MM.1S (cell line): ENCODE measurements around the gene PSMB5.

ENCODE experiments used
- DNase-seq: peaks from one replicate; pipeline ENCODE4 v3.0.0-alpha.2; 2015
- H2AFZ ChIP-seq: fragments of 300-600 bp; sonication (generic); 2 replicates; pipeline ENCODE4 v1.6.0; 2016; ENCODE audit warnings: antibody characterized with exemption, low read length
- H3F3A ChIP-seq: fragments of 300-600 bp; sonication (generic); 2 replicates; pipeline ENCODE4 v1.6.1; 2016; ENCODE audit warnings: mild to moderate bottlenecking, antibody characterized with exemption, low read length, moderate library complexity, mixed read lengths; ENCODE audit not compliant: insufficient read depth
- H3K27ac ChIP-seq: fragments of 300-600 bp; sonication (generic); 2 replicates; pipeline ENCODE4 v1.5.1; 2016; ENCODE audit warnings: mild to moderate bottlenecking, low read length
- H3K27me3 ChIP-seq: fragments of 300-600 bp; sonication (generic); replicated peaks from 2 replicates; pipeline ENCODE4 v1.6.0; 2016; ENCODE audit warnings: low read length; ENCODE audit not compliant: insufficient read depth
- H3K36me3 ChIP-seq: fragments of 300-600 bp; sonication (generic); replicated peaks from 2 replicates; pipeline ENCODE4 v1.6.1; 2016; ENCODE audit warnings: mild to moderate bottlenecking, low read length, mixed read lengths; ENCODE audit not compliant: insufficient read depth
- H3K4me1 ChIP-seq: fragments of 300-600 bp; sonication (generic); 2 replicates; pipeline ENCODE4 v1.6.1; 2016; ENCODE audit warnings: low read length, mixed read lengths
- H3K4me2 ChIP-seq: fragments of 300-600 bp; sonication (generic); 2 replicates; pipeline ENCODE4 v1.6.0; 2016; ENCODE audit warnings: low read depth, low read length
- H3K4me3 ChIP-seq: fragments of 300-600 bp; sonication (generic); 2 replicates; pipeline ENCODE4 v1.5.1; 2016; ENCODE audit warnings: low read length, mixed read lengths
- H3K79me2 ChIP-seq: fragments of 300-600 bp; sonication (generic); 2 replicates; pipeline ENCODE4 v1.6.1; 2016; ENCODE audit warnings: mixed run types, low read length, mixed read lengths
- H3K9ac ChIP-seq: fragments of 300-600 bp; sonication (generic); 2 replicates; pipeline ENCODE4 v1.6.1; 2016; ENCODE audit warnings: low read length, mixed read lengths
- H3K9me2 ChIP-seq: fragments of 300-600 bp; sonication (generic); replicated peaks from 2 replicates; pipeline ENCODE4 v1.6.1; 2016; ENCODE audit warnings: mild to moderate bottlenecking, low read length, mixed read lengths; ENCODE audit not compliant: insufficient read depth
- H3K9me3 ChIP-seq: fragments of 300-600 bp; sonication (generic); replicated peaks from 2 replicates; pipeline ENCODE4 v1.6.1; 2016; ENCODE audit warnings: mild to moderate bottlenecking, low read length, mixed read lengths; ENCODE audit not compliant: insufficient read depth
- H4K20me1 ChIP-seq: fragments of 300-600 bp; sonication (generic); 2 replicates; pipeline ENCODE4 v1.6.1; 2016; ENCODE audit warnings: mild to moderate bottlenecking, low read length, moderate library complexity, mixed read lengths; ENCODE audit not compliant: insufficient read depth
- EZH2 ChIP-seq: fragments of 300-600 bp; sonication (generic); optimal IDR thresholded peaks from 2 replicates; pipeline ENCODE3; 2017; ENCODE audit warnings: low read depth, mild to moderate bottlenecking, antibody characterized with exemption, low read length, mixed read lengths
- EZH2phosphoT487 ChIP-seq: fragments of 300-600 bp; sonication (generic); IDR thresholded peaks from 2 replicates; pipeline ENCODE4 v1.6.1; 2018; ENCODE audit warnings: antibody characterized with exemption, low read length
- TF ChIP-seq, protein P1 (sequence below): fragments of 300-600 bp; sonication (generic); IDR thresholded peaks from 2 replicates; pipeline ENCODE4 v1.5.1; 2016; ENCODE audit warnings: antibody characterized with exemption, low read length, mixed read lengths

PSMB5 gene

DNA sequence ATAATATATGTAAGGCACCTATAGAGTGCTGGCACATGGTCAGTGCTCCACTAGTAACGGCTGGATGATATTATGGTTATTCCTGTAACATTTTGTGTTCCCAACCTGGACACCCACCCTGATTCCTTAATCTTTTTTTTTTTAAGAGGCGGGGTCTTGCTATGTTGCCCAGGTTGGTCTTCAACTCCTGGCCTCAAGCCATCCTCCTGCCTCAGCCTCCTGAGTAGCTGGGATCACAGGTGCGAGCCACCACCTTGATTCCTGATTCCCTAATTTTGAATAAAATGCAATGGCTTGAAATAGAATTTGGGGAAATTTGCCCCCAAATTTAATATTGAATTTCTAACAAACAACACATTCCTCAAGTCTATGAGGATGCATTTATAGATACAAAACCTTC, 32.1 kb downstream of the PSMB5 start:
- no peaks in the 10 kb centered on the region for H3K79me2 ChIP-seq
- no peak for DNase-seq
- peaks cover 7% of the 10 kb centered on the region; the same call in 1 of the 2 replicates for H3F3A ChIP-seq
- H3K27ac ChIP-seq: no peak overlapping the region
- H3K4me1 ChIP-seq: peaks cover 11% of the 10 kb centered on the region; the same call in 1 of the 2 replicates
- no peak overlapping the region for H2AFZ ChIP-seq
- H3K36me3 ChIP-seq: no peaks in the 10 kb centered on the region
- no peak overlapping the region for H3K9ac ChIP-seq
- TF ChIP-seq, protein P1, sequence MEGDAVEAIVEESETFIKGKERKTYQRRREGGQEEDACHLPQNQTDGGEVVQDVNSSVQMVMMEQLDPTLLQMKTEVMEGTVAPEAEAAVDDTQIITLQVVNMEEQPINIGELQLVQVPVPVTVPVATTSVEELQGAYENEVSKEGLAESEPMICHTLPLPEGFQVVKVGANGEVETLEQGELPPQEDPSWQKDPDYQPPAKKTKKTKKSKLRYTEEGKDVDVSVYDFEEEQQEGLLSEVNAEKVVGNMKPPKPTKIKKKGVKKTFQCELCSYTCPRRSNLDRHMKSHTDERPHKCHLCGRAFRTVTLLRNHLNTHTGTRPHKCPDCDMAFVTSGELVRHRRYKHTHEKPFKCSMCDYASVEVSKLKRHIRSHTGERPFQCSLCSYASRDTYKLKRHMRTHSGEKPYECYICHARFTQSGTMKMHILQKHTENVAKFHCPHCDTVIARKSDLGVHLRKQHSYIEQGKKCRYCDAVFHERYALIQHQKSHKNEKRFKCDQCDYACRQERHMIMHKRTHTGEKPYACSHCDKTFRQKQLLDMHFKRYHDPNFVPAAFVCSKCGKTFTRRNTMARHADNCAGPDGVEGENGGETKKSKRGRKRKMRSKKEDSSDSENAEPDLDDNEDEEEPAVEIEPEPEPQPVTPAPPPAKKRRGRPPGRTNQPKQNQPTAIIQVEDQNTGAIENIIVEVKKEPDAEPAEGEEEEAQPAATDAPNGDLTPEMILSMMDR: no peak
- TF ChIP-seq EZH2 (no peak), EZH2phosphoT487 (no peak)
- H4K20me1 ChIP-seq: no peaks in the 10 kb centered on the region
- H3K4me2 ChIP-seq: no peak overlapping the region
- no peaks in the 10 kb centered on the region for H3K27me3 ChIP-seq
- no peaks in the 10 kb centered on the region for H3K9me3 ChIP-seq
- H3K9me2 ChIP-seq: no peaks in the 10 kb centered on the region
- H3K4me3 ChIP-seq: no peak overlapping the region

DNA sequence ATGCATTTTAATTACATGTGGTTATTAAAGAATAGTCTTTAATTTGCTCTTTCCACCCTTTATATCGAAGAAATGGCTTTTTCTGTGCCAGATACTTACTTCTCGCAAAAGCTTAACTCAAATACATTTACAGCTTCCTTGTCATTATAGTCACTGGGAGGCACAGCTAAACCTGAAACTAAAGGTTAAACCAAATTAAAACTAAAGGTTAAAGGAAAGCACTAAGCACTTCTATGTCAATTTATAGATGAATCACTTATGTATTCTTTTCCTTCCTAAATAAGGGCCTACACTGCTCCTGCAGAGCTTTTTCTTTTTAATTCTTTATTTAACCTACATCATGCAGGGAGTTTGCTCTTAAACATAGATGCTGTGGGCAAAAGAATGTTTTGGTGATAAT, 33.8 kb downstream of the PSMB5 start:
- H3F3A ChIP-seq: no peaks in the 10 kb centered on the region
- H3K4me3 ChIP-seq: no peak overlapping the region
- no peak overlapping the region for H2AFZ ChIP-seq
- no peaks in the 10 kb centered on the region for H3K36me3 ChIP-seq
- H3K4me1 ChIP-seq: 0 out of 2 replicates have a peak, but pooled peaks cover 4% of the 10 kb centered on the region
- H3K9me3 ChIP-seq: no peaks in the 10 kb centered on the region
- H3K27me3 ChIP-seq: no peaks in the 10 kb centered on the region
- no peaks in the 10 kb centered on the region for H3K9me2 ChIP-seq
- TF ChIP-seq, protein P1: no peak
- no peak for TF ChIP-seq EZH2phosphoT487
- TF ChIP-seq EZH2: no peak
- H3K9ac ChIP-seq: no peak overlapping the region
- no peak overlapping the region for H3K4me2 ChIP-seq
- H3K79me2 ChIP-seq: no peaks in the 10 kb centered on the region
- H3K27ac ChIP-seq: no peak overlapping the region
- H4K20me1 ChIP-seq: no peaks in the 10 kb centered on the region
- no peak for DNase-seq

DNA sequence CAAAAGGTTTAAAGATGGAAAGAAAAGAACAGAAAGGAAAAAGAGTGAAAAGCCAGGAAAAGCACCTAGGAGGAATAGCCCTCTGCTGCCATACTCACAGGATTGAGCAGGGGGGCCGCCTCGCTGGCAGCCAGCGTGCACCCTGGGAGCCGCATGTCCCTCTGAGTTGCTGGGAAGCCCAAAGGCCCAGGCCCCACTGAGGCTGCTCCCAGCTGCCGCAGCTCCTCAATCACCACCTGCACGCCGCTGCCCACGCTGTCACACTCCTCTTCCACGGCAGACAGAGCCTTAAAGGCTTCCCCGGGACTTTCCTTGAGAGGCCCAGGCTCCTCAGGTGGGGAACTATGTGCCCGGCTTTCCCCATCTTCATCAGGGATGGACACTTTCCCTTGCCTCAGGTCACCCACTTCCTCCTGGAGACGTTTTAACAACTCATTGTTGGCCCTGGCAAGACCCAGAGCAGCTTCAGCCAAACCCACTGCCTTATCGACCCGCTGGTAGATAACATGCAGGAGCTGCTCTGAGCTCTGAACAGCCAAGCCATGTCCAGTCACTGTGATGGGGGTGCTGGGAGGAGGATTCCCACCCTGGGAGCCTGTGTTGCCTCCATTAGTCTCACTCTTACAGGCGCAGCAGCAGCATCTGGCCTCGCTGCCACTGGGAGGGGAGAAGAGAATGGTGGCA, 36.2 kb downstream of the PSMB5 start:
- H3K27ac ChIP-seq: no peak overlapping the region

DNA sequence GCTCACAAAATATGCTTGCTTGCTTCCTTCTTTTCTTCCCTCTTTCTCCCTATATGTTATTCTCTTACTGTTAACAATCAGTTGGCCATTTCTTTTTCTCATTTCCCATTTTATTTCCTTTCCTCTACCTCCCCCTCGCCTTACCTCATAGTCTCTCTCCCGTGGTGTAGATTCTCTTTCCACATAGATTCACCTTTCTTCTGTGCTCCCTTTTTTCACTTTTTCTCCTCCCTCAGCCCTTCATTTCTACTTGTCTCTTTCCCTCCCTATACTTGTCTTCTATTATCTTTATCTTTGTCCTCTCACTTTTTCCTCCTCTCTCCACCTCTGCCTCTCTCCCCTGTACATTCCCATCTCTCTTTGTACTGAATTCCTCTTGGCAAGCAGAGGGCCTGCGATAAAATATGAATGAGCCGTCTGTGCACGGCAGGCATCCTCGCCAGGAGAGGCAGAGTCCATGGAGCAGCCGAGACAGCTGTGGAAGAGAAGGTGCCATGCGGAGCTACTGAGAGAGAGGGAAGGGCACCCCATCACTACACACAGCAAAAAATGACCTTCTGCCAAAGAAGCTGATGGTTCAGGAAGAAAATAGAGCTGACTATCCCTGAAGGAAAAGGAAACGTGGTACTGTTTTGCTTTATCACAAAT, 36.9 kb downstream of the PSMB5 start:
- H3K27me3 ChIP-seq: no peaks in the 10 kb centered on the region
- H3K9me2 ChIP-seq: no peaks in the 10 kb centered on the region
- no peaks in the 10 kb centered on the region for H3K4me1 ChIP-seq
- H2AFZ ChIP-seq: no peak overlapping the region
- no peak overlapping the region for H3K4me3 ChIP-seq
- H3K27ac ChIP-seq: no peak overlapping the region
- no peaks in the 10 kb centered on the region for H3K9me3 ChIP-seq
- no peak overlapping the region for H3K9ac ChIP-seq
- TF ChIP-seq EZH2phosphoT487: no peak
- TF ChIP-seq, protein P1: no peak
- TF ChIP-seq EZH2: no peak
- no peak for DNase-seq
- no peaks in the 10 kb centered on the region for H4K20me1 ChIP-seq
- no peaks in the 10 kb centered on the region for H3K36me3 ChIP-seq
- H3K4me2 ChIP-seq: no peak overlapping the region
- no peaks in the 10 kb centered on the region for H3F3A ChIP-seq
- H3K79me2 ChIP-seq: no peaks in the 10 kb centered on the region

More for the DNA sequence above, 36.2 kb downstream of the PSMB5 start:
- H3K9me2 ChIP-seq: no peaks in the 10 kb centered on the region
- H3K9ac ChIP-seq: no peak overlapping the region
- no peaks in the 10 kb centered on the region for H3F3A ChIP-seq
- no peaks in the 10 kb centered on the region for H3K4me1 ChIP-seq
- H3K36me3 ChIP-seq: no peaks in the 10 kb centered on the region
- H3K4me3 ChIP-seq: no peak overlapping the region
- no peak overlapping the region for H3K4me2 ChIP-seq
- H2AFZ ChIP-seq: no peak overlapping the region
- TF ChIP-seq EZH2phosphoT487: no peak
- no peak for DNase-seq
- H3K27me3 ChIP-seq: no peaks in the 10 kb centered on the region
- no peaks in the 10 kb centered on the region for H4K20me1 ChIP-seq
- no peaks in the 10 kb centered on the region for H3K9me3 ChIP-seq
- H3K79me2 ChIP-seq: no peaks in the 10 kb centered on the region
